ENCODE measurements around the gene NUTM2B.
"Not testable (repeated sequence)": the region's sequence is repeated elsewhere in the genome, so short reads cannot be mapped to it uniquely, and the experiment has no call there.

DNA sequence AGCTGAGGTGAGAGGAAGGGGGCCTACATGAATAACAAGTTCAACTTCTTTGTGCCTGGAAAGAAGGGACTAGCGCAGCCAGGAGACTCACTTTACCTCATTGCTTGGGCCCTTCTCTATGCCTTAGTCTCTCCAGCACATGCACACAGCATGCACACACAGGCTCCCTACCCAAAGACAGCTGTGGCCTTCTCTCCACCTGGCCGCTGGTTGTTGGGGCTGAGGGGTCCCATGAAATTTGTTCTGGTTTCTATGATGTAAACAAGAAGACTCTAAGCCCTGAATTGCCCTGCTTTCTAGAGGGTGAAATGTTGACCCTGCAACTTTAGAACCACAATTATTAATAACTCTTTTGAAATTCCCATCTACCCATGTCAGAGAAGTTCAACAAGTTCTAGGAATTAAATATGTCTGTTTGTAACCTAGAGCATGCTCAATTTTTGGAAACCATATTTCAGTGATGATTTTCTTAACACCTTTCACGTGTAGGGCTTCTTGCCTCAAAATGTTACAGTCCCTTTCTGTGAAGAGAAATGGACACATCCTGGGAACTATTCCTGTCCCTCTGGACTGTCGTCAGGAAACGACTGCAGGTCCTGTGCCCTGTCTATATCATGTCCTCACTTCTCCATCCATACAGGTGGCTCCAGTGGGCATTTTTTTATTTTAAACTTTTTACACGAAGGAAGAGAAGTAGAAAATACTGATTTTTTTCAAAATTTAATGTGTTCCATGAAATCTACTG is 15.4 kb upstream of the NUTM2B start:
- not testable (repeated sequence) for TF ChIP-seq RAD21 (conservative IDR thresholded peaks at IDR 0.05 in 1 of 2, IDR thresholded peaks at IDR 0.05 in 1 of 2); EP300 (IDR thresholded peaks at IDR 0.05)
